GM23338 (cell line): ENCODE measurements around the gene C10orf71. TPM values are rescaled to one million over a fixed set of nuclear protein-coding genes. Genes with fewer than 3 reads are reported as not detected.

Experiments used
- ATAC-seq: fragments of 200-7000 bp; cut with Tn5 transposase; 3 replicates; pipeline ENCODE4 v1.9.1; 2020
- DNase-seq: peaks from one replicate; pipeline ENCODE4 v3.0.0-alpha.2; 2015; ENCODE audit warnings: low spot score
- H2AFZ ChIP-seq: fragments of 200-600 bp; sonication (generic); 2 replicates; pipeline ENCODE4 v1.8.0; 2016; ENCODE audit warnings: antibody characterized with exemption, mild to moderate bottlenecking, moderate library complexity
- H3F3A ChIP-seq: fragments of 200-600 bp; sonication (generic); replicated peaks from 2 replicates; pipeline ENCODE4 v1.8.0; 2017; ENCODE audit warnings: antibody characterized with exemption, mixed run types, low read depth
- H3K27ac ChIP-seq: fragments of 200-600 bp; sonication (generic); 2 replicates; pipeline ENCODE4 v1.6.1; 2016; ENCODE audit warnings: low read depth
- H3K27me3 ChIP-seq: fragments of 200-600 bp; sonication (generic); 2 replicates; pipeline ENCODE4 v1.8.0; 2016; ENCODE audit warnings: mild to moderate bottlenecking, mixed run types, moderate library complexity; ENCODE audit not compliant: insufficient read depth
- H3K36me3 ChIP-seq: fragments of 200-600 bp; sonication (generic); 2 replicates; pipeline ENCODE4 v1.8.0; 2016; ENCODE audit warnings: mild to moderate bottlenecking; ENCODE audit not compliant: insufficient read depth
- H3K4me1 ChIP-seq: fragments of 200-600 bp; sonication (generic); 2 replicates; pipeline ENCODE4 v1.8.0; 2016; ENCODE audit warnings: mild to moderate bottlenecking, moderate library complexity; ENCODE audit not compliant: insufficient read depth
- H3K4me2 ChIP-seq: fragments of 200-600 bp; sonication (generic); 2 replicates; pipeline ENCODE4 v1.7.1; 2017; ENCODE audit warnings: mixed run types
- H3K4me3 ChIP-seq: fragments of 200-600 bp; sonication (generic); 2 replicates; pipeline ENCODE4 v1.6.1; 2016; ENCODE audit warnings: mixed run types
- H3K79me2 ChIP-seq: fragments of 200-600 bp; sonication (generic); replicated peaks from 2 replicates; pipeline ENCODE4 v1.8.0; 2017; ENCODE audit warnings: mild to moderate bottlenecking; ENCODE audit not compliant: insufficient read depth
- H3K9me2 ChIP-seq: fragments of 200-600 bp; sonication (generic); 2 replicates; pipeline ENCODE4 v1.8.0; 2017; ENCODE audit not compliant: insufficient read depth
- H4K20me1 ChIP-seq: fragments of 200-600 bp; sonication (generic); replicated peaks from 2 replicates; pipeline ENCODE4 v1.8.0; 2017; ENCODE audit warnings: mild to moderate bottlenecking; ENCODE audit not compliant: insufficient read depth
- H3K27ac Mint-ChIP-seq: 2 replicates; pipeline ENCODE4 v1.8.0; 2020; ENCODE audit warnings: inconsistent platforms, mild to moderate bottlenecking, moderate library complexity, mixed read lengths
- H3K27me3 Mint-ChIP-seq: 3 replicates; pipeline ENCODE4 v1.8.0; 2022; ENCODE audit warnings: low read depth, mild to moderate bottlenecking, moderate library complexity, mixed read lengths, inconsistent platforms; ENCODE audit not compliant: insufficient read depth, poor library complexity
- H3K36me3 Mint-ChIP-seq: 3 replicates; pipeline ENCODE4 v1.8.0; 2021; ENCODE audit warnings: low read depth, mild to moderate bottlenecking, inconsistent platforms, moderate library complexity, mixed read lengths
- H3K4me1 Mint-ChIP-seq: 3 replicates; pipeline ENCODE4 v1.8.0; 2020; ENCODE audit warnings: mild to moderate bottlenecking, inconsistent platforms, mixed read lengths
- H3K4me3 Mint-ChIP-seq: 3 replicates; pipeline ENCODE4 v1.8.0; 2021; ENCODE audit warnings: moderate library complexity, mild to moderate bottlenecking, inconsistent platforms, mixed read lengths
- H3K9me3 Mint-ChIP-seq: 3 replicates; pipeline ENCODE4 v1.8.0; 2020; ENCODE audit warnings: moderate library complexity, mild to moderate bottlenecking, inconsistent platforms, mixed read lengths
- CREB1 ChIP-seq: fragments of 250-450 bp; sonication (Bioruptor Pico); IDR thresholded peaks from 2 replicates; pipeline ENCODE4 v1.5.0; 2020; ENCODE audit warnings: low read depth, mild to moderate bottlenecking, moderate library complexity
- ETS1 ChIP-seq: IDR thresholded peaks from 2 replicates; pipeline ENCODE4 v1.6.1; 2016; ENCODE audit warnings: antibody characterized with exemption
- EZH2 ChIP-seq: fragments of 200-600 bp; sonication (generic); IDR thresholded peaks from one replicate; pipeline ENCODE4 v1.8.0; 2017; ENCODE audit warnings: antibody characterized with exemption, mild to moderate bottlenecking, low read depth; ENCODE audit not compliant: unreplicated experiment
- EZH2phosphoT487 ChIP-seq: fragments of 200-600 bp; sonication (generic); IDR thresholded peaks from one replicate; pipeline ENCODE4 v1.8.1; 2018; ENCODE audit warnings: antibody characterized with exemption; ENCODE audit not compliant: unreplicated experiment
- JUNB ChIP-seq: IDR thresholded peaks from one replicate; pipeline ENCODE4 v1.6.1; 2016; ENCODE audit warnings: antibody characterized with exemption; ENCODE audit not compliant: unreplicated experiment
- NANOG ChIP-seq: IDR thresholded peaks from 2 replicates; pipeline ENCODE4 v1.6.1; 2016; ENCODE audit warnings: antibody characterized with exemption, borderline replicate concordance
- POLR2AphosphoS5 ChIP-seq: IDR thresholded peaks from 2 replicates; pipeline ENCODE4 v1.6.1; 2016; ENCODE audit warnings: antibody characterized with exemption, low read depth
- STAT1 ChIP-seq: IDR thresholded peaks from one replicate; pipeline ENCODE4 v1.6.1; 2016; ENCODE audit warnings: antibody characterized with exemption; ENCODE audit not compliant: unreplicated experiment
- ZNF114 ChIP-seq: fragments of 250-450 bp; sonication (Bioruptor Pico); IDR thresholded peaks from 2 replicates; pipeline ENCODE4 v1.5.0; 2020; ENCODE audit warnings: mild to moderate bottlenecking, moderate library complexity
- ZNF331 ChIP-seq: fragments of 250-450 bp; sonication (Bioruptor Pico); IDR thresholded peaks from 2 replicates; pipeline ENCODE4 v1.5.0; 2020; ENCODE audit warnings: low read depth, mild to moderate bottlenecking, moderate library complexity
- ZNF462 ChIP-seq: fragments of 250-450 bp; sonication (Bioruptor Pico); IDR thresholded peaks from 2 replicates; pipeline ENCODE4 v1.5.0; 2020; ENCODE audit warnings: mild to moderate bottlenecking, moderate library complexity
- polyA plus RNA-seq: library from polyadenylated mRNA; unstranded; fragments of >200 nt; fragmentation: Nextera tagmentation; extraction: Ambion mirVana; gene quantifications from 2 replicates; pipeline ENCODE4 v1.2.1, GENCODE V29; 2016
- total RNA-seq: library from RNA; depleted of rRNA; stranded (reverse); fragments of >200 nt; shearing (Covaris generic); gene quantifications from 2 replicates; pipeline ENCODE4 v1.2.3, GENCODE V29; 2014
- TF ChIP-seq, protein P1 (sequence below), 2 experiments: fragments of 200-600 bp in 1 of 2; sonication (generic) in 1 of 2; conservative IDR thresholded peaks; 2 replicates each; pipeline versions ENCODE4 v1.5.1 to v1.6.1; 2016 to 2017; ENCODE audit warnings: antibody characterized with exemption in 2 of 2, low read depth in 2 of 2, mild to moderate bottlenecking in 2 of 2, moderate library complexity in 1 of 2
- TF ChIP-seq, protein P2 (sequence below): IDR thresholded peaks from one replicate; pipeline ENCODE4 v1.6.1; 2018; ENCODE audit warnings: antibody characterized with exemption; ENCODE audit not compliant: unreplicated experiment

Gene C10orf71
- total and polyA plus RNA-seq, 2 experiments from 2014 or later: not detected

- DNase-seq: no peak
- H3K36me3 ChIP-seq: no peaks in the 10 kb centered on the region
- H2AFZ ChIP-seq: no peak overlapping the region
- H3F3A ChIP-seq: no peaks in the 10 kb centered on the region
- TF ChIP-seq JUNB: no peak
- TF ChIP-seq EZH2phosphoT487: no peak
- TF ChIP-seq ZNF462 (CRISPR knock-in tag): no peak
- TF ChIP-seq ZNF331 (CRISPR knock-in tag): no peak
- no peak for TF ChIP-seq ZNF114 (CRISPR knock-in tag)
- TF ChIP-seq STAT1: no peak
- TF ChIP-seq CREB1: no peak
- no peak for TF ChIP-seq POLR2AphosphoS5
- TF ChIP-seq NANOG: no peak
- TF ChIP-seq, protein P1, sequence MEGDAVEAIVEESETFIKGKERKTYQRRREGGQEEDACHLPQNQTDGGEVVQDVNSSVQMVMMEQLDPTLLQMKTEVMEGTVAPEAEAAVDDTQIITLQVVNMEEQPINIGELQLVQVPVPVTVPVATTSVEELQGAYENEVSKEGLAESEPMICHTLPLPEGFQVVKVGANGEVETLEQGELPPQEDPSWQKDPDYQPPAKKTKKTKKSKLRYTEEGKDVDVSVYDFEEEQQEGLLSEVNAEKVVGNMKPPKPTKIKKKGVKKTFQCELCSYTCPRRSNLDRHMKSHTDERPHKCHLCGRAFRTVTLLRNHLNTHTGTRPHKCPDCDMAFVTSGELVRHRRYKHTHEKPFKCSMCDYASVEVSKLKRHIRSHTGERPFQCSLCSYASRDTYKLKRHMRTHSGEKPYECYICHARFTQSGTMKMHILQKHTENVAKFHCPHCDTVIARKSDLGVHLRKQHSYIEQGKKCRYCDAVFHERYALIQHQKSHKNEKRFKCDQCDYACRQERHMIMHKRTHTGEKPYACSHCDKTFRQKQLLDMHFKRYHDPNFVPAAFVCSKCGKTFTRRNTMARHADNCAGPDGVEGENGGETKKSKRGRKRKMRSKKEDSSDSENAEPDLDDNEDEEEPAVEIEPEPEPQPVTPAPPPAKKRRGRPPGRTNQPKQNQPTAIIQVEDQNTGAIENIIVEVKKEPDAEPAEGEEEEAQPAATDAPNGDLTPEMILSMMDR (conservative IDR thresholded peaks at IDR 0.05; ENCODE audit: low read depth in 2 of 2): no peak
- TF ChIP-seq ETS1: no peak
- no peak for TF ChIP-seq EZH2
- TF ChIP-seq, protein P2, sequence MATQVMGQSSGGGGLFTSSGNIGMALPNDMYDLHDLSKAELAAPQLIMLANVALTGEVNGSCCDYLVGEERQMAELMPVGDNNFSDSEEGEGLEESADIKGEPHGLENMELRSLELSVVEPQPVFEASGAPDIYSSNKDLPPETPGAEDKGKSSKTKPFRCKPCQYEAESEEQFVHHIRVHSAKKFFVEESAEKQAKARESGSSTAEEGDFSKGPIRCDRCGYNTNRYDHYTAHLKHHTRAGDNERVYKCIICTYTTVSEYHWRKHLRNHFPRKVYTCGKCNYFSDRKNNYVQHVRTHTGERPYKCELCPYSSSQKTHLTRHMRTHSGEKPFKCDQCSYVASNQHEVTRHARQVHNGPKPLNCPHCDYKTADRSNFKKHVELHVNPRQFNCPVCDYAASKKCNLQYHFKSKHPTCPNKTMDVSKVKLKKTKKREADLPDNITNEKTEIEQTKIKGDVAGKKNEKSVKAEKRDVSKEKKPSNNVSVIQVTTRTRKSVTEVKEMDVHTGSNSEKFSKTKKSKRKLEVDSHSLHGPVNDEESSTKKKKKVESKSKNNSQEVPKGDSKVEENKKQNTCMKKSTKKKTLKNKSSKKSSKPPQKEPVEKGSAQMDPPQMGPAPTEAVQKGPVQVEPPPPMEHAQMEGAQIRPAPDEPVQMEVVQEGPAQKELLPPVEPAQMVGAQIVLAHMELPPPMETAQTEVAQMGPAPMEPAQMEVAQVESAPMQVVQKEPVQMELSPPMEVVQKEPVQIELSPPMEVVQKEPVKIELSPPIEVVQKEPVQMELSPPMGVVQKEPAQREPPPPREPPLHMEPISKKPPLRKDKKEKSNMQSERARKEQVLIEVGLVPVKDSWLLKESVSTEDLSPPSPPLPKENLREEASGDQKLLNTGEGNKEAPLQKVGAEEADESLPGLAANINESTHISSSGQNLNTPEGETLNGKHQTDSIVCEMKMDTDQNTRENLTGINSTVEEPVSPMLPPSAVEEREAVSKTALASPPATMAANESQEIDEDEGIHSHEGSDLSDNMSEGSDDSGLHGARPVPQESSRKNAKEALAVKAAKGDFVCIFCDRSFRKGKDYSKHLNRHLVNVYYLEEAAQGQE: no peak
- Mint-ChIP-seq H3K9me3 (no peaks in the 10 kb centered on the region), H3K27me3 (peaks cover 6% of the 10 kb centered on the region), H3K27ac (no peak overlapping the region), H3K4me3 (no peak overlapping the region), H3K4me1 (peaks cover 12% of the 10 kb centered on the region; the same call in 2 of the 3 replicates), H3K36me3 (no peaks in the 10 kb centered on the region)
- no peak for ATAC-seq
- H3K4me2 ChIP-seq: no peak overlapping the region
- no peaks in the 10 kb centered on the region for H3K27me3 ChIP-seq
- no peak overlapping the region for H3K27ac ChIP-seq
- peaks cover 8% of the 10 kb centered on the region for H3K4me1 ChIP-seq
- H4K20me1 ChIP-seq: no peaks in the 10 kb centered on the region
- H3K4me3 ChIP-seq: no peak overlapping the region
- H3K9me2 ChIP-seq: no peaks in the 10 kb centered on the region
- H3K79me2 ChIP-seq: no peaks in the 10 kb centered on the region
These were observed 65.8 kb downstream of the C10orf71 start for GRCh38 chr10:49364747-49365146.
